HG03457 (cell line): ENCODE measurements around the gene SLC5A6.
"Not testable (repeated sequence)": the region's sequence is repeated elsewhere in the genome, so short reads cannot be mapped to it uniquely, and the experiment has no call there.

ENCODE experiments used
- ATAC-seq: cut with Tn5 transposase; IDR thresholded peaks from one replicate; pipeline ENCODE4 v1.9.1; 2021; ENCODE audit warnings: moderate number of reproducible peaks; ENCODE audit not compliant: unreplicated experiment

SLC5A6 gene

DNA sequence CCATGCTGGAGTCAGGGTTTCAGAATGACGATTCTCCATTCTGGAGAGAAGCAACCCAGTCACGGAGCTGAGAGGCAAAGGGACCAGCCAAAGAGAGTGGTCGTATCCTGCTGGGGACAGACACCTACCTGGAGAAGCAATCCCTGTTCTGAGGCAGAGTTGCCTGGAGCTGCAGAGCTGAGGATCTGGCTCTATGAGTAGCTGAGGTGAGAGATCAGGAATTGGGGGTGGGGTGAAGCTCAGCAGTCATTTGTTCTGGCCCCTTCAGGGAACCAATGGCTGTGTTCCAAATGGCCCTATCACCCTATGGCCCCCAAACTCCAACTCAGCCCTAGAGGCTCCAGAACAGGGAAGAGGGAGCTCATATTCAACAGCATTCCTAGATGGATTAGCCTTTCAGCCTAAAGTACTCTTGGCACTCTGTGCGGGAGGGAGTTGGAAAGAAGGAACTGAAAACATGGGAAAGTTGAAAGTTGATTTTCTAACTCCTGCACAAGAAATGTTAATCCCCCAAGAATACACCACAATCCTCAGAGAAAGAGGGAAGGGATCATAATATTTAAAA lies 3.5 kb downstream of the SLC5A6 start:
- no peak for ATAC-seq

GRCh38 chr2:27206346-27206745 lies 5.7 kb downstream of the SLC5A6 start:
- no peak for ATAC-seq

DNA sequence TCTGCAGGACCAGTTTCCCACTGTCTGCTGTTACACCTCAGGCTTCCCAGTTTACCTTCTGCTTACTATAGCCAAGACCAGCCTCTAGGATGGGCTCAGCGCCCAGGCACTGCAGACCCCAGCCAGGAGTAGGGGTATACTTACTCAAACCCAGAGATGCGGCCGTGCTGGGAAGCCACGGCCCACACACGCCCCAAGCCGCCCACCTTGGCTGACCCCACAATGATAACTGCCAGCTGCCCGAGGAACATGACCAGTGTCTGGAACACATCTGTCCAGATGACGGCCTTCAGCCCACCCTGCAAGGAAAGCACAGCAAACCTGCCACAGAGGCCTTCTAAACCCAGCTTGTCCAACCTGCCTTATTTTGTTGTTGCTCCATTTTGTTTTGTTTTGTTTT lies 6.9 kb downstream of the SLC5A6 start:
- no peak for ATAC-seq

DNA sequence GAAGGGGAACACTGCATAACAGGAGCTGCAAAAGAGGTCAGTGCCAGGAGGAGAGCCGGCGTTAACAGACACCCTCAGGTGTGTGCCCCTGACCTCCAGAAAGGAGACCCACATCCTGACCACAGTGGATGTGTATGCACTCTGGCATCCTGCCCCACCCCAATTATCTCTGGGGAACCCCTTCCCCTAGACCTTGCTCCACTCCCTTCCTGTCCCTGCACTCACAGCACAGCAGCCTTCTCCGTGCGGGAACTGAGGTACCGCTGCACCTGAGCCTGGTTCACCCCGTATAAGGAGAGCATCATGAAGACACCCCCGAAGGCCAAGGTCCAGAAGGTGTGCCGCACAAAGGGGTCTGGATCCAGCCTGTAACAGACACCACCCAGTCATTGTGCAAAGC lies 7.5 kb downstream of the SLC5A6 start:
- no peak for ATAC-seq

DNA sequence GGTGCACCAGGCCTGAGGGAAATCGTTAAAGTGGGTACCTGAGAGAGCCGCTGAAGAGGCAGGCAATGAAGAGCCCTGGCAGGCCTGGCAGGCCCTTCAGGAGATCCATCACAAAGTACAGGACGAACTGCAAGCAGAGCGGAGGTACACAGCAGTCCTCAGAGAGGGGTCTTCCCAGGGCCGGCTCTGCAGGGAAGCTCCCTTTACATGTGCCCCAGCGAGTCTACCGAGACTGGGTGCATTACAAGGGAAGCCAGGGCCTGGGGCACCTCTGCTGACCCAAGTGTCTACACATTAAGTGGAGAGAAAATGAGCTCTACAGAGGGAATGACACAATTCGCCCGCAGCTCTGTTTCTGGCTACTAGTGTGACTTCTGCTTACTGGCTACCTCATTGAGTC lies 8.3 kb downstream of the SLC5A6 start:
- no peak for ATAC-seq

- no peak for ATAC-seq
These were observed 9.2 kb downstream of the SLC5A6 start for GRCh38 chr2:27202854-27203253.

GRCh38 chr2:27201675-27202074 lies 10.4 kb downstream of the SLC5A6 start:
- no peak for ATAC-seq

DNA sequence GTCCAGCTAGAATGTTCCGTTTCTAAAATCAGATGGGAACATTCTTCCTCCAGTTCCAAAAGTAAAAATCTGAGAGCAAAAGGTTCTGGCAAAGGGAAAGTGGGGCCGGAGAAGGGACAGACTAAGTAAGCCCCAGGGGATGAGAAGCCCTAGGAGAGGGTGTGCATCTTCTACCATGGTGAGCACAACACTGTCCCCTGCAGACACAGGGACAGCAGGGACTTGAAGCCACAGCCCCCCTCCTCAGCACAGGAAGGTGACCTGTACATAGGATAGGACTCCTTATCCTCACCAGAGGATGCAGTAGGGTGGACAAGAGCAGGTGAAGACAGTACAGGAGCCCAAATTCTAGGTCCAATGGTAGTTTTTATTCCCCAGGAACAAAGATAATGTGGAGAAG lies 12.8 kb downstream of the SLC5A6 start:
- no peak for ATAC-seq

DNA sequence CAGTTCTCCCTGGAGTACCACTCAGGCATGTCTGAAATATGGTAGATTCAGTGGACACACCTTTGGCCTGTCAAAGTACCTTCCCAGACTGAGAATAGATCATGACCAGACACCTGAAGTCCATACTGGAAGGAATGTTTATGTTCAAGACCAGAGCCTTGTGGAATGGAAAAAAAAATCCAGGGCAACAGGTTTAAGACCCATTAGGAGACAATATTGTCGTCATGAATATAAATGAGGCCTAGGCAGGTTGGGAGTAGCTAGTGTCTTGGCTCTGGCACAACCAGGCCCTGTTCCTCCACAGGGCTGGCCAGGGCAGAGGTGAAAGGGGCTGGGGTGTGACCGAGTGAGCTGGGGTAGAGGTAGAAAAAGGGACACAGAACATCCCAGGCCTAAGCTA lies 13.4 kb downstream of the SLC5A6 start:
- ATAC-seq: no peak

GRCh38 chr2:27198068-27198467 lies 14.0 kb downstream of the SLC5A6 start:
- not testable (repeated sequence) for ATAC-seq

DNA sequence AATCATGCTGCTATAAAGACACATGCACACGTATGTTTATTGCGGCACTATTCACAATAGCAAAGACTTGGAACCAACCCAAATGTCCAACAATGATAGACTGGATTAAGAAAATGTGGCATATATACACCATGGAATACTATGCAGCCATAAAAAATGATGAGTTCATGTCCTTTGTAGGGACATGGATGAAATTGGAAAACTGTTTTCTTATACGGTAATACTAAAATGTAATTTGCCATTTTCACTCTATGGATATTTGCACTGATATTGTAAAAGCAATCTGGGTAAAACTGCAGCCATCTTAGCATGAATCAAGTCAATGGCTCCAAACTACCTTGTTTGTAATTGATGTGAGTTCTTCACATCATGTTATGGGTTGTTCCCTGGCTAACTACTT lies 16.3 kb downstream of the SLC5A6 start:
- ATAC-seq: not testable (repeated sequence)

DNA sequence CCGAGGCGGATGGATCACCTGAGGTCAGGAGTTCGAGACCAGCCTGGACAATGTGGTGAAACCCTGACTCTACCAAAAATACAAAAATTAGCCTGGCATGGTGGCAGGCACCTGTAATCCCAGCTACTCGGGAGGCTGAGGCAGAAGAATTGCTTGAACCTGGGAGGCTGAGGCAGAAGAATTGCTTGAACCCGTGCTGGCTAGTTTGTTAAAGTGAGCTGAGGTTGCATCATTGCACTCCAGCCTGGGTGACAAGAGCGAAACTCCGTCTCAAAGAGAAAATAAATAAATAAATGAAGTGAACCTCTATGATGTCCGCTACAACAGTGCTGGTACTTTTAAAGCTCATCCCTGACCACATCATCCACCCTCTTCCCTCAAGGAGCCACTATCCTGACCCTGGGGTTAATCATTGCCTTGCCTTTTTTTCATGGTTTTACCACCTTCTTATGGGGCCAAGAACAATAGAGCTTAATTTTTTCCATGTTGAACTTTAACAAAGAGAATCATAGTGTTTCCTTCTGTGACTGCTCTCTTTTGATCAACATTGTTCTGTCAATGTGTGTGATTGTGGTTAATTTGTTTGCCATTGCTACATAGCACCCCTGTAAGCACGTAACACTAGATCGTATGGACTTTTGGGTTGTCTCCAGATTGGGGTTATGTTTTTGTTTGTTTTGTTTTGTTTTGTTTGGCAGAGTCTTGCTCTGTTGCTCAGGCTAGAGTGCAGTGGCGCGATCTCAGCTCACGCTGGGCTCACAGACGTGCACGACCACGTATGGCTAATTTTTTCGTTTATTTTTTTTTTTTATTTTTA lies 17.3 kb downstream of the SLC5A6 start:
- ATAC-seq: no peak

DNA sequence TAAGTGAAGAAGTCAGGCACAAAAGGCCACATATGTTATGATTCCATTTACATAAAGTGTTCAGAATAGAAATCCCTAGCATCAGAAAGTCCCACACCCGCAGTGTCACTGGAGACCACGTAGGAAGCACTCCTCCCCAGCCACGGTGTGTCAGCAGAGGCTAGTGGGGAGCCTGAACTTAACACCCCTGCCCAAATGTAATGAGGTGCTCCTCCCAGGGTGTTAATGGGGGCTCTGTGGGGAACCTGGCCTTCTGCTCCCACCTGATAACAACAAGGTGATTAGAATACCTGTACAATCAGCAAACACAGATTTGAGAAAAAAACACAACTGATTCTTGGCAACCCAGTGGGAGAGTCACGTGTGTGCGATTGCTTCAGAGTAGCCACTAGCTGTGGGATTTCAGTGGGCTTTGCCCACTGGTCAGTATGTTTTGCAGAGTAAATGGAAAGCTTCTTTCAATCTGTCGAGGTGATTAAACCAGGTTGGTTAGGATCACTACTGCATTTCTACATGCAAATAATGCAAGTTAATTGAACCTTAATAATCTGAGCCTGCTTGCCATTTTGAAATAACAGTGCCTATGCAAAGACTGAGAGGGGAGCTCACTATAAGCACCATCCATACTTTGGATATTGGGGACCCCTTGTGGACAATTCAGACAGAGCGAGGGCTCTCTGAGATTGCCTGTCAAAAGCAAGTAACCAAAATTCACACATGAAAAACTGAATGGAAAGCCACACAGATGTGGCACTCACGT lies 20.8 kb downstream of the SLC5A6 start:
- ATAC-seq: no peak

DNA sequence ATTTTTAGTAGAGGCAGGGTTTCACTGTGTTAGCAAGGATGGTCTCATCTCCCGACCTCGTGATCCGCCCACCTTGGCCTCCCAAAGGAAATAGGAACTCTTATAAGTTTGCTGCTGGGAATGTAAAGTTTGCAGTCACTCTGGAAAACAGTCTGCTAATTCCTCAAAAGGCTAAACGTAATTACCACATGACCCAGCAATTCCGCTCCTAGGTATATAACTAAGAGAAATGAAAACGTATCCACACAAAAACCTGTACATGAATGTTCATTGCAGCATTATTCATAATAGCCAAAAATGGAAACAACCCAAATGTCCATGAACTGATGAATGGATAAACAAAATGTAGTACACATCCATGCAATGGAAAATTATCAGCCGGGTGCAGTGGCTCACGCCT lies 22.1 kb downstream of the SLC5A6 start:
- ATAC-seq: no peak

GRCh38 chr2:27186613-27187345 lies 25.3 kb downstream of the SLC5A6 start:
- ATAC-seq: no peak

GRCh38 chr2:27185331-27186026 lies 26.6 kb downstream of the SLC5A6 start:
- no peak for ATAC-seq

GRCh38 chr2:27184115-27184514 lies 28.0 kb downstream of the SLC5A6 start:
- no peak for ATAC-seq

DNA sequence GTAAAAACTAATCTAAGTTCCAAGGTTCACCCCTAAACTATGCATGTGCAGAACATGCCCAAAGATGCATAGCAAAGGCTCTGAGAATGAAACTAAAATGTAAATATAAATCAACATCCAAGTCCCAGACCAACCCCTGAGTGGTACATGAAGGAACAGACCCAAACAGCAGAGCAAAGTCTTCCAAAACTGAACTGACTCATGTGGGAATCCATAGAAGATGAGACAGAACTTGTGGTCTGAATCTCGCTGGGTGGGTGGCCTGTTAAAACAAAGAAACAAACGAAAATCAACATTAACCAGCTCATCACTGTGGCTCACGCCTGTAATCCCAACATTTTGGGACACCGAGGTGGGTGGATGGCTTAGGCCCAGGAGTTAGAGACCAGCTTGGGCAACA lies 29.7 kb downstream of the SLC5A6 start:
- ATAC-seq: no peak

- no peak for ATAC-seq
These were observed 32.6 kb downstream of the SLC5A6 start for GRCh38 chr2:27179344-27180000.

DNA sequence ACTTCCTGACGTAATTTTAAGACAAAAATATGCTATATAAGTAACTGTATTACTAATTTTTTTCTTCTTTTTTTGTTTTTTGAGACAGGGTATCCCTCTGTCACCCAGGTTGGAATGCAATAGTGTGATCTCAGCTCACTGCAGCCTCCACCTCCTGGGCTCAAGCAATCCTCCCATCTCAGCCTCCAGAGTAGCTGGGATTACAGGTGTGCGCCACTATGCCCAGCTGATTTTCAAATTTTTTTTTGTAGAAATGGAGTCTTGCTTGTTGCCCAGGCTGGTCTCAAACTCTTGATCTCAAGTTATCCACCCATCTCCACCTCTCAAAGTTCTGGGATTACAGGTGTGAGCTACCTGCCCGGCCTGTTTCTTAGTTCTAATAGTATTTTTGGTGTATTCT lies 33.6 kb downstream of the SLC5A6 start:
- no peak for ATAC-seq
